CD4-positive, alpha-beta T cell treated with Interleukin-17A for 1 hour (primary cell): ENCODE data around the gene MUC2.

ENCODE experiments used
- DNase-seq: peaks from one replicate; pipeline ENCODE4 v3.0.0-alpha.2; 2020

Gene MUC2

DNA sequence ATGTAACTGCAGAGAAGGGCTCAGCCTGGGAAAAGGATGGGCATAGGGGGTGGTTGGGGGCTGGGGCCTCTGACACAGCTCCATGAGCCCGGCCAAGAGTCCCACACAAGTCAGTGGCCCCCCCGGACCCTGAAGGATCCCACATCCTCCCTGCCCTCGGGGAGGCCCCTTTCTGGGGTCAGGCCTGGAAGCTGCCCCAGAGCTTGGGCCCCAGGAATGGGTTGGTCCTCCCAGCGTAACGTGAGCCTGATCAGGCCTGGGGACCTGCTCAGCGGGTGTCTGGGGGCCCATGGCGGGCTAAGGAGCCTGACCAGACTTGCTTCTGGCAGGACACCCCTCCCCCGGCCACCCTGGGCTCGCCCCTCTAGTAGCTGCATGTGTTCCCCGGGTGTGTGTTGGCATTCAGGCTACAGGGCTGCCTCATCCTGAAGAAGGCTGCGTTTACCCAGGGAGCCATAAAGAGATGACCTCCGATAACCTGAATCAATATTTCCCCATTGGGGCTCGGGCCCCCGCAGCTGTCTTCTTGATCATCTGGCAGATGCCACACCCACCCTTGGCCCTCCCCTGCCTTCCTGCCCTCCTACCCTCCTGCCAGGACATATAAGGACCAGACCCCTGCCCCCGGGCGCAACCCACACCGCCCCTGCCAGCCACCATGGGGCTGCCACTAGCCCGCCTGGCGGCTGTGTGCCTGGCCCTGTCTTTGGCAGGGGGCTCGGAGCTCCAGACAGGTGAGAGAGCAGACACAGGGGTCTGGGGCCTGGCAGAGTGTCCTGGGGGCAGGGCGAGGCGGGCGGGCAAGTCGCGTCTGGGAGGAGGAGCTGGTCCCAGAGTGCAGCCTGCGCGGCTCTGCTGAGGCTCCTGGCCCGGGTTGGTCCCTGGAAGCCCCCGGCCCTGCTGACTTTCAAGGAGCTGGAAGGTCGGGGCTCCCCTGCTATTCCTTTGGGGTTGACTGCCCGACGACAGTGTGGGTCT, at the start of gene MUC2:
MUC2 (plus strand) TSS at position 631 of the 978 bp plus-strand sequence.
- no peak for DNase-seq

DNA sequence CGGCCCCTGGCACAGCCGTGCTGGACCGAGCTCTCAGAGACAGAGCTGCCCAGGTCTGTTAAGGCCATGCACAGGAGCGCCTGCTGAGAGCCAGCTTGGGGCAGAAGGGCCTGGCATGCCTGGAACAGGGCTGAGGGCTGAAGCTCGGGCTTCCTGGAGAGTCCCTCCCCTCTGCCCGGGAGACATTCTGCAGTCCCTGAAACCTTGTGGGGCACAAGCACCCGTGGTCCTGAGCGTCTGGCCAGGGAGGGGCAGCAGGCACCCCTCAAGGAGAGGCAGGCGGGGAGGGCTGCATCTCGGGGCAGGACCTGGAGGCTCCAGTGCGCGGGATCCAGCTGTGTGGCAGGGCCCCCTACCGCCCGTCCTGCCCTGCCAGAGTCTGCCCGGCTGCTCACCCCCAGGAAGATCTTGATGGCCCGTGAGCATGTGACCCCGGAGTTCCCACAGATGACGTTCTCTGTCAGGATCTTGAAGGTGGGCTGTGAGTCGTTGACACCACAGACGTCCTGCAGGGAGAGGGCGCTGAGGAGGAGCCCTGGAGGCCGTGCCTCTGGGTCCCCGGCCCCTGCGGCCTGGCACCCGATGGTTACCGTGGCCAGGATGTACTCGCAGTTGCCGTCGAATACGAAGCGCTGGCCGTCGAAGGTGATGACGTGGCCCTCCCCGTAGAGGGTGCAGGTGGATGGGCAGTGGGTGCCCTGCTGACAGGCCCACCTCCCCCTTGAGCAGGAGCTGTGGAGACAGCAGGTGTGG, 49.1 kb upstream of the MUC2 start:
- DNase-seq: no peak

DNA sequence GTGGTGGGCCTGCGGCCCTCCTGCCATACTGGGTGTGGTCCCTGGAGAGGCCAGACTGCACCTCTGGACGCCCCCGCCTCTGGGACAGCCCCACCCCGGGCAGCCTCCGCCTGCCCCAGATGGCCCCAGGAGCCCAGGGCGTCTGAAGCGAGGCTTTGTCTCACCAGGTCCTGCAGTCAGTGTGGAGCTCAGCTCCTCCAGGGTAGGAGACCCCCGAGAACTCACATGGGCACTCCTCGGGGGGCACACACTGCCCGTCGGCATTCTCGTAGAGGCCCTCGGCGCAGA, 48.6 kb upstream of the MUC2 start:
- no peak for DNase-seq

DNA sequence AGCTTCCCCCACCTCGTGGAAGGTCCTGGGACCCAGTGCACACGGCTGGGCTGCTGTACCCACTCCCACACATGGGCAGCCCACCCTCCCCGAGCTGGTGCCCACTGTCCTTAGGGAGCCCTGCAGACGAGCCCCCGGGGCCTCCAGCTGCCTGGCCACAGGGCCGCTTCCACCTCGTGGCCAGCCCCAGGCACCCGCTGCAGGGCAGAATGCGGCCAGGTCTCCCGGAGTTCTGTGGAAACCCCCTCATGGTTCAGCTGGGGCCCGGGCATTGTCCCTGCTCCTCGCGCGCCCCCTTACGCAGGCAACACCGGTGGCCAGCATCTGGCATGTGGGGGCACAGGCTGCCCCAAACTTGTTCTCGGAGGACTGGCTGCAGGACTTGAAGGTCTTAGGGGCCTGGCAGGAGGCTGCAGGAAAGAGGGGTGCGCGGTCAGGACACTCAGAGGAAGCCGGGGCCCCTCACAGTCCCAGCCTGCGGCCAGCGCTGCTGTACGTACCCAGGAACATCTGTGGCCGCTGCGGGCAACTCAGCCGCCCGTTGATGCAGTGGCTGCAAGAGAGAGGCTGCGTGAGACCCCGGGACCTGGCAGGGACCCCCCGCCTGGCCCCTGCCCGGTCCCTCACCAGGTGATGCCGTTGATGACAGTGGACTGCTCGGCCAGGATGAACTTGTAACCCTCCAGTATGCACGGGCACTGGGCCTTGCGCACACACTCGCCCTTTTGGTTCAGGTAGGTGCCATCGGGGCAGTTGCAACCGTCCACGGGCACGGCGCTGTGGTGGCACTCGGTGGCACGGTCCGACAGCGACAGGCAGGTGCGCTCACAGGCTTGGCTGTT, 47.8 kb upstream of the MUC2 start:
- DNase-seq: no peak

DNA sequence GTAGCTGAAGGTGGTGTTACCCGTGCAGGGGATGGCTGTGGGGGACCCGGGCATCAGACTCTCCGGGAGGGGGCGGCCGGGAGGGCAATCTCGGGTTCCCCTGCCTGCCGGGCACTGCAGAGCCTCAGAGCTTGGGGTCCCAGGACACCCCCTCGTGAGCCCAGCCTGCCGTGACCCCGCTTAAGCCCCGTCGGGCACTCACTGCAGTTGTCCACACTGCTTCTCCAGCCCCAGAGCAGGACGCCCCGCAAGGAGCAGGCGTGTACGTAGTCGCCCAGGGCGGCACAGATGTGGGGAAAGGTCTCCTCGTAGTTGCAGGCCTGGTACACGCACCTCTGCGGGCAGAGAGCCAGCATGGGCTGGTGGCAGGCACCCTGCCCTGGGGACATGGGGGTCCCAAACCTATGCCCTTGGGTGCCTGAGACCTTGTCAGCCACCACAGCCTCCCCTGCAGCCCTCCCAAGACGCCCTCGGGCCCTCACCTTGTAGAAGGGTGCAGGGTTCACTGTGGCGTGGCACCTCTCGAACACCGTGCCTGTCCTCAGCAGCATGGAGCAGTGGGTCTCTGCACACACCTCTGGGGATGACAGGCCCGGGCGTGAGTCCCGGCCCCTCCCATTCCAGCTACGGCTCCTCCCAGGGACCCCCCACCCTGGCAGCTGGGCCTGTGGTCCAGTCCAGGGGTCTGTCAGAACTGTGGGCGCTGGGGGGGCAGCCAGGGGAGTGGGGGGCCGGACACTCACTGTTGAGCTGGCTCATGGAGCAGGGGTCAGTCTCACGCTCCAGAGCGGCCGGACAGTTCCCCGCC, 47.0 kb upstream of the MUC2 start:
- no peak for DNase-seq

DNA sequence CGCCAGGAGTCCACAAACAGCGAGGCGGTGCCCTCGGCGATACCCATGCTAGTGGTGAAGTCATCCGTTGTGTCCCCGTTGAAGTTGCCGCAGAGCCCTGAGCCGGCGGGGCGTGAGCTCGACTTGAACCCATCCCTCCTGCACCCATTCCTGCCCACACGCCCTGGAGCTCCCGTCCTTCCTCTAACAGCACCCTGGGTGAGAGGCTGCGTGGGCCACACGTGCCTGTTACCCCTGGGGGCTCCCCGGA, 46.5 kb upstream of the MUC2 start:
- DNase-seq: no peak

DNA sequence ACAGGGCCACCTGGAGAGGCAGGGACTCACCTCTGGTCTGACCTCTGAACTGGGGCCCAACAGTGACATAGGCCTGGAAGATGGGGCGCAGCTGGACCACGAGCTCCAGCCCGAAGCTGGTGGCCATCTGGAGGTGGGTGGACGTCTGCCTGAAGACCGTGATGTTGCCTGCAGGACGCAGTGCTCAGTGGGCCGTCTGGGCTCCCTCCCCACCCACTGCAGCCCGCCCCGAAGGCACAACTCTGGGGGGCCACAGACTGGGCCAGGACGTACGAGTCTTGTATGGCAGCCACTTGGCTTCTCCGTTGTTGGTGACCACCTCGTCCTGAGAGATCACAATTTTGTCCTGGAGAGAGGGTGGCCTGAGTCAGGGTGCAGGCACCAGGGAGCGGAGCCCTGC, 46.1 kb upstream of the MUC2 start:
- no peak for DNase-seq

DNA sequence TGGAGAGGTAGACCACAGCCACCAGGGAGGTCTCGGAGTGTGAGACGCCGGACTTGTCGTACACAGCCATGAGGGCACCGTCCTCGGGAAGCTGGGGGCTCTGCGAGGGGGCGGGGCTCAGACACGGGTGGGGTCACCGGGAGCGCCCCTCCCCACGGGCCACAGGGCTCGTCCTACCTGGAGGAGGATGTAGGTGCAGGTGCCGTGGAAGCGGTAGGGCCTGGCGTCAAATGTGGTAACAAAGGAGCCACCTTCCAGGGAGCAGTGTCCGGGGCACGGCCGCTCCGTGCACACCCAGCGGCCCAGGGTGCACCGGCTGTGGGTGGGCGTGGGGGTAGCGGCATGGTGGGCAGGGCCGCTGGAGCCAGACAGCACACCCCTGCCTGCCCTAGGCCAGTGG, 45.6 kb upstream of the MUC2 start:
- no peak for DNase-seq

DNA sequence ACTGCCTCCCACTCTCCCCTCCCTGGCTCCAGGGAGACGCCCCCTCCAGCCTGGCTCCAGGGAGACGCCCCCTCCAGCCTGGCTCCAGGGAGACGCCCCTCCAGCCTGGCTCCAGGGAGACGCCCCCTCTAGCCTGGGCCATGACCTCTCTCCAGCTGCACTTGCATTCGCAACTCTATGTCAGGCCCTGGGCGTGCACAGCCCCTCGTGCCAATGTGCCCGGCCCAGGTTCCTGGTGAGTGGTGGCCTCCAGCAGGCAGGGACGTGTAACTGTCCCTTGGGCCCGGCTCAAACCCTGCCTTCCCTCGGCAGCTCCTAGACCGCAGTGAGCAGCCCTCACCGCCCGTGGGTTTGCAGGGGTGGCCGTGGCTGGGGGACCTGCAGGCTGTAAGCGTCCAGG, 45.0 kb upstream of the MUC2 start:
- DNase-seq: no peak

DNA sequence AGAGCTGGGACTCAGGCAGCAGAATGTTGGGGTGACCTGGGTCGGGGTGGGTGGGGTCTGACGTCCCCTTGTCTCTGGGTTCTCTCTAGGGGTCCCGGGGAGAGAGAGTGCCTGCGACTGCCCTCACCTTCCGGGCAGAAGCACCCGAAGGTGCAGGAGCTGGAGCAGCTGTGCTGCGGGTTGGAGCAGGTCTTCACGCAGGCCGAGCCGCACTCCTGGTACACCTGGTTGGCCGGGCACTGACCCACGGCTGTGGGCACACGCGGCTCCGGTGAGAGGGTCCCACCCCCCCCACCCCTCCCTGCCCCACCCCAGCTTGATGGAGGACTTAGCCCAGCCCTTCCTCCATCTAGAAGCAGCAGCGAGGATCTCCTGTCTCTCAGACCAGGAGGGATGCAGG, 44.6 kb upstream of the MUC2 start:
- no peak for DNase-seq

DNA sequence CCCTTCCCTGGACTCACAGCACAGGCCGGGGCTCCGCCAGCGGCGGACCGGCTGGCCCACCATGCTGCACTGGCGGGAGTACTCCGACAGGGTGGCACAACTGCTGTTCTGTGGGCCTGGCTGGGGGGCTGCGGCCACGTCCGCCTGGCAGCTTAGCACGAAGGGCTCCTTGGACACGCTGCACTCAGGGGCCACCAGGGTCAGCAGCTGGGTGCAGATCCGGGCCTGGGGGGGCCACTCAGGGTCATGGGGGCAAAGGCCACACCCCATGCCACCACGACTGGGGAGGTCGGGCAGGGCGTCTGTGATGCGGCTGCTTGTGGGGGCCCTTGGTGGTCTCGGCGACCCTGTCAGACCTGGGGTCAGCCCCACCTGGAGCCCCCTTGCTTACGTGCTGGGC, 44.1 kb upstream of the MUC2 start:
- no peak for DNase-seq

DNA sequence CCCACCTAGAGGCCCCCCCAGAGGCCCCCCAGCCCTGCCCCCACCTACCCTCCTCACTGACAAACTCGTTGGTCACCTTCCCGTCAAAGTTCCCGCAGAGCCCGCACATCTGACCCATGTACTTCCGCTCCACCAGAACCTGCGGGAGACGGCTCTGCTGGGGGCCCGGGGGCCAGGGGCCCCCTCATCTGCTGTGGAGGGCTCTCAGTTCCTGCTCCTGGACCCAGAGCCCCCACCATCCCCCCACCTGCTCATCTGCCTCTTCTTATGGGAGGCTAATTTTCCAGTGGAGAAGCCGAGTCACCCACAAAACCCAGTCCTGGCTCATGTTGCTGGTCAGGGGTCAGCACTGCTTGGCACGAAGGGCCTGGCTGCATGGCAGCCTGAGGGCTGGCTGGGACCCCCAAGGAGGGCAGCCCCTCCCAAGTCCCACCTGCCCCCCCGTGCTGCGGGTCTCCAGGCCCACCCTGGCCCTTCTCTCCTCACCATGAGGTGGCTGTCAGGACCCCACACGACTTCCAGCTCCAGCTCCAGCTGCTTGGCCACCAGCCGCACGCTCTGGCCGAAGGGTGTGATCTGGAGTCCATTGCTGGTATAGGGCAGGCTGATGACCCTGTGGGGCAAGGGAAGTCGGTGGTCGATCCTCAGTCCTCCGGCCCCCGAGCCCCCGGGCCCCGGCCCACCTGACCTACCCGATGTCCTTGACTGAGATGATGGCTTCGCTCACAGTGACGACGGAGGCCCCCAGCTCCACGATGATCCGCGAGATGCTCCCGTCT, 43.4 kb upstream of the MUC2 start:
- DNase-seq: no peak

DNA sequence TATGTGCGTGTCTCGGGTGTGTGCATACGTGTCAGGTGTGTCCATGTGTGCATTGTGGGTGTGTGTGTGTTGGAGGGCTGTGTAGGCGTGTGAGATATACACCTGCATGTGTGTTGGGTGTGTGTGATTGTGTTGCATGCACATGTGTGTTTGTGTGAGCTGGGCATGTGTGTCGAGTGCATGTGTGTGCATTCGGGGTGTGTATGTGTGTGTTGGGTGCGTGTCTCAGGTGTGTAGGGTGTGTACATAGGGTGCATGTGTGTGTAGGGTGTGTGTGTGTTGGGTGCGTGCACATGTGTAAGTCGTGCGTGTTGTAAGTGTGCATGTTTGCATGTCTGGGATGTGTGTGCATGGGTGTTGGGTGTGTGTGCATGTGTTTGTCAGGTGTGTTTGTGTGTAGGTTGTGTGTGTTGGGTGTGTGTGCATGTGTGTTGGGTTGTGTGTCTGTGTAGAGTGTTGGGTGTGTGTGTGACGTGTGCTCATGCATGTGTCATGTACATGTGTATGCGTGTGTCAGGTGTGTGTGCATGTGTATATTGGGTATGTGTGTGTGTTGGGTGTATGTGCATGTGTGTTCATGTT, 42.3 kb upstream of the MUC2 start:
- DNase-seq: no peak

DNA sequence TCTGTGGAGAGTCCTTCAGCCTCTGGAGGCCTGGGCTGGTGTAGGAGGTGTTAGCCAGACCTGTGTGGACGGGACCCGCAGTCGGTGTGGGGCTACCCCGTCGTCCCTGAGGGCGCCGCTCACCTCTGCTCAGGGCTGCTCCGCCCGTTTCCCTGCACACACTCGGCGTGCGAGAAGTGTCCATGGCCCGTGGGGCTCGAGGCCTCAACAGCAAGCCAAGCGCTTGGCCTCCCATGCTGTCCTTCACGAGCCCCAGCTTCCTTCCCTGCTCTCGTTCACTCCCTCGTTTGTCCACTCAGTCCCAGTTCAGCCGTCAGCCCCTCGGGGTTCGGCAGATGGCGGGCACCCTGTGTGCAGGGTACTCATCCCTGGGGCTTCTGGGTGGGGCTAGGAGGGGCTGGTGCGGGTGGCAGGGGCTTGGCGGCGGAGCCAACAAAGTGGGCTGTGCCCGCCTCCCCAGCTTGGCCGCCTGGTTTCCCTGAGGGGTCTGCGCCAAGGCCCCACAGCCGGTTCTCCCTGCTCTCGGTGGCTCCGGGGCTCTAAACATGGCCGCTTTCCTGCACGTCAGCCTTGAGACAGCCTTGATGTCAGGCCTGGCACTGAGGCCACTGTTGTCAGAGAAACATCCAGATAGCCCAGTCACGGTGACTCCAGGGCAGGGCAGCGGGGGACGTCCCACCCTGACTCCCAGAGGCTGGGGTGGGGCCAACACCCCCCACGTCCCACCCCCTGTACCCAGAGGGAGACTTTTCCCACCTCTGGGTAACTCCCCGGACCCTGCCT, 41.5 kb upstream of the MUC2 start:
- no peak for DNase-seq

DNA sequence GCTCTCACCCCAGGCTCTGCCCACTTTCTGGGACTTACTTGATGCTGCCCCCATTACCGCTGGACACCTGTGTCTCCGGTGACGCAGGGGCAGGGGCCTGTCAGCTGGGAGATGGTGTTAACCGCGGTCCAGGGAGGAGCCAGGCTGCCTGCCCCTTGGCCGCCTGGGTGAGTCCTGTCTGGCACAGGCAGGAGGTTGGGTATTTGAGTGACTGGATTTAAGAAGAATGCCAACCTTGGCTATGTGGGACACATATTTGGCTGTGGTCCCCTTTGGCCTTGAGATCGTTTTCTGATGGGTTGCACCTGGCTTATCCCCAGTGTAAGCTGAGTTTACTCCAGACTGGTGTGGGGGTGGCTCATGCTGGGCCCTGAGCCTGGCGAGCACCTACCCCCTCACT, 40.7 kb upstream of the MUC2 start:
- no peak for DNase-seq

DNA sequence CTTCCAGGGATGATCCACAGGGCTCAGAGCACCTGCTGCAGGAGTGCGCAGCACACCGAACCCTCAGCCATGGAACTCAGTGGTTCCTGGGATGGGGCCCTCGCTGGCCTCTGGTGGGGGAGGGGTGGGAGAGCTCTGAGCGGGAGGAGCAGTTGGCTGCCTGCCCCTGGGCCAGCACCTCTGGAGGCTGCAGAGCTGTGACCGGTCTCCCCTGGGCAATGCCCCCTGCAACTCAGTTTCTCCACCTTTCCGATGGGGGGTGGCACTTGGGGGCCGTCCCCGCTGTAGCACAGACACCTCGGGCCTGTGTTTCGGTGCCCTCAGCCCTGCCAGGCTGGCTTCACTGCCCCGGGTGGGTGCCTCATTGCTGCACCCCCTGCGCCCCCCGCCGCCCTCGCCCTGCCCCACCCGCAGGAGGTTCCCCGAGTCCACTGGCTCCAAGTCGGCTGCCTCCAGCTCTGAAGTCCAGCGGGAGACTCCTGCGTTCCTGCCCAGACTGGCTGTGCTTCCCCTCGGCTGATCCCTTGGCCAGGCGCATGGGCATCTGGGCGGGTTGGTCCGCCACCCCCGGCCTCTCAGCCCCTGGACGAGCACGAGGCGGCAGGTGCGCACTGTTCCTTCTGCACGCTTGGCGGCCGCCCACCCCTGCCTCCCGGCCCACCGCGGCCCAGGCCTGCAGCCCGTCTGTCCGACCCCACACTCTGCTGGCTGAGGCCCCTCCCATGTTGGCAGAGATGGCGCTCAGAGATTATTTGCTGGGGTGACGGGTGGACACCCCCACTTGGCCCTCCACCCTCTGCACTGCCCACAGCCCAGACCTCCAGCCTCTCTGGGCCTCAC, 40.0 kb upstream of the MUC2 start:
- no peak for DNase-seq

DNA sequence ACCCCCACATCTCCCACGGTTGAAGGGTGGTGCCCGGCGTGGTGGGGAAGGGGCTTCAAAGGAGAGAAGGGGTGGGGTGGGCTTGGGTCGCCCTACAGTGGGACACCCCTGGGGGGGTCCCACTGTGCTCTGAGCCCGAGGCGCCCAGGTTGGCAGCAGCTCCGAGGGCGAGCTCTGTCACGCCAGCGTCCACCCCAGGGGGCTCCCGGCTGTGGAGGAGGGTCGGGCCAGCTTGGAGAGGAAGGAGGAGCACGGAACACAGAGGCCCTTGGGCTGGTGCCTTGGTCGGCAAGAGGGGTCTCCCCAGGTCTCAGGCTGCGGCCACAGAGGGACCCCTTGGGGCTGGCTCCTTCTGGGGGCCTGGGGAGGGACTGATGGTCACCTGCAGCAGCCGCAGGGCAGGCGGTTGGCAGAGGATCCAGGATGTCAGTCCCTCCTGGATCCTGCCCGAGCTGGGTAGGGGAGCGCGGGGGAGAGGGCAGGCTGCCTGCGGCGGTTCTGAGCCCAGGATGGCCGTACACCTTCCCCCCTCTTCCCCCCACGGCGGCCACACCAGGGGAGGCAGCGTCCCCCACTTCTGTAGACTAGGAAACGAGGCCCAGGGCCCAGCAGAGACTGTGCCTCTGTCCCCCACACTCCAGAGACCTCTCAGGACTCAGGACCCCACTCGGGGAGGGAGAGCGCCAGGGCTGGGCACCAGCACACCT, 38.9 kb upstream of the MUC2 start:
- no peak for DNase-seq

DNA sequence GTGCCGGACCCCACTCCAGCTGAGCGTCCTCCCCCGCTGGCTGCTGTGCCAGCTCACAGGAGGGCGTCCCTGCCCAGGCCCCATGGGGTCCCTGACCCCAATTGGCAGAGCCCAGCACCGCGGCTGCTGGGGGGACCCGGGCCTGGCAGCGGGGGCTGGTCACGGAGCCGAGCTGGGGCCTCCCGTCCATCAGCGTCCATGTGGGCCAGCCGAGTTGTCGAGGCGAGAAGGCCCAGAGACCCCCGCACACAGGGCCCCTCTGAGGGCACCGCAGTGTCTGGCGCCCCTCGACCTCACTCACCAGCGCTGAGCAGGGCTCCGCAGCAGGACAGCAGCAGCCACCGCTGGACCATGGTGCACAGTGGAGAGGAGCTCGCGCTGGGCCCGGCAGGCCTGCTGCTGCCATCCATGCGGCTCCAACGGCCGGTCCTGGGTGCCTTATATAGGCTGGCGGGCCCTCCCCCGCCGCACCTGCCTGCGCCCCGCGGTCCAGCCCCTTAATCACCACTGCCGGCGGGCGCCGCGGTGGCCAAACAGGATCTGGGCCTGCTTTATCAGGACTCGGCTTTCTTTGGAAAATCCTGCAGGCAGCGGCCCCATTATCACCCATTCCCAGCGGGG, 38.3 kb upstream of the MUC2 start, which contains the start of gene MUC6:
MUC6 (minus strand) TSS at position 416 of the 621 bp plus-strand sequence; CDS start at position 353, 63 bp downstream.
- no peak for DNase-seq

DNA sequence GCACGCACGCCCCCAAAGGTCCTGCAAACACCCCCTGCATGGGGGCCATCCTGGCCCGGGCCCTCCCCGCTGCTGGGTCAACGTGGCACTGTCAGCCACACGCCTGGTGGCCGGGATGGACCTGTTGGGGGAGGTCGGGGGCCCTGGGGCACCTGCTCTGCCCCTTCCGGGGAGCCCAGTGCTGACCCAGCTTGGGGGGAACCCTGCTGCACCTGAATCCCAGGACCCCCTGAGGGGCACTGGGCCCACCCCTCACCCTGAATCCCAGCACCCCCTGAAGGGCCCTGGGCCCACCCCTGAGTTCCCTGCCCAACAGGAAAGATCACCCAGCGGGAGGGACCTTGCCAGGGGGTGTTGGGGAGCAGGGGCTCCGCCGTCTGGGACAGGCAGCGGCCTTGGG, 37.7 kb upstream of the MUC2 start:
- DNase-seq: no peak
